IPS-20b (cell line): Measurements from ENCODE around the gene TSLP.

ENCODE experiments used
- H3K27ac ChIP-seq: one replicate; pipeline ENCODE4 v1.5.1; 2013; ENCODE audit warnings: low read length
- H3K27me3 ChIP-seq: 2 replicates; pipeline ENCODE4 v1.6.1; 2013; ENCODE audit warnings: mild to moderate bottlenecking, low read length, inconsistent platforms; ENCODE audit not compliant: insufficient read depth
- H3K36me3 ChIP-seq: 2 replicates; pipeline ENCODE4 v1.6.1; 2013; ENCODE audit warnings: low read depth, mild to moderate bottlenecking, inconsistent platforms, low read length, moderate library complexity; ENCODE audit not compliant: insufficient read depth
- H3K4me1 ChIP-seq: 2 replicates; pipeline ENCODE4 v1.6.1; 2013; ENCODE audit warnings: mild to moderate bottlenecking, control low read depth, inconsistent platforms, low read length, moderate library complexity; ENCODE audit not compliant: insufficient read depth
- H3K4me3 ChIP-seq: 2 replicates; pipeline ENCODE4 v1.5.1; 2013; ENCODE audit warnings: mild to moderate bottlenecking, low read length, inconsistent platforms
- H3K9ac ChIP-seq: 2 replicates; pipeline ENCODE4 v1.6.1; 2013; ENCODE audit warnings: low read depth, mild to moderate bottlenecking, inconsistent platforms, low read length, moderate library complexity
- H3K9me3 ChIP-seq: 2 replicates; pipeline ENCODE4 v1.6.1; 2013; ENCODE audit warnings: mild to moderate bottlenecking, low read depth, low read length, inconsistent platforms; ENCODE audit not compliant: insufficient read depth

TSLP gene

DNA sequence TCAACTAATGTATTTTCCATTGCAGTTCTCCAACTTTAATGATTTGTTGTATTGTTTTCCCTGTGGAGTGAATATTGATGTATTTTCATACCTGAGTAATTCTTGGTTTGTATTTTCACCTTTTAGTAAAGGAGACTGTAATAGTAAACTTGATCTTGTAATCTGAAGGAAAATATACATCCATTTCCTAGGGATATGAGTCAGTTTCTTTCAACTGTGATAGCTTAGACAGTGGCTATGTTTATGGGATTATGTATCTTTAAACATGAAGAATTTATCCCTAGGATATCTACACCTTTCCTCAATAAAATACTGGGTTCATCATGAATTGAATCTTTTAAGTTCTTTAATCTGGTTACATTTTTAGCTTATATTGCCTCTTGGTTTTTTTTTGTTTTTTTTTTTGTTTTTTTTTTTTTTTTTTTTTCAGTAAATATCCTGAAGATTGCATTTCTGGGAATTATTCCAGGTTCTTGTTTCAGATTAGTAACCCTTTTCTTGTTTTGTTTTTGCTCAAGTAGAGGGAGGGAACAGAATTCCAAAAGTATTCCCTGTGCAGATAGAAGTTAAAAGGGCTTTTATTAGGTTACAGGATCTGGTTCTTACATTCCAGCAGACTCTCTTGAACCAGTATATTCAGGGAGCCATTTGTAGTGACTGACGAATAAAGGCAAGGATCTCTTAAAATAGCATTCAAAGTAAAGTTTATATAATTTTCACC is 27.7 kb downstream of the TSLP start:
- Histone ChIP-seq H3K9me3 (no peaks in the 10 kb centered on the region), H3K4me1 (no peaks in the 10 kb centered on the region), H3K27ac (no peak overlapping the region), H3K36me3 (peaks cover 94% of the 10 kb centered on the region), H3K27me3 (no peaks in the 10 kb centered on the region), H3K4me3 (no peak overlapping the region), H3K9ac (no peak overlapping the region)

GRCh38 chr5:111106320-111106948 is 34.9 kb downstream of the TSLP start:
- no peaks in the 10 kb centered on the region for H3K9me3 ChIP-seq
- H3K27me3 ChIP-seq, result no peaks in the 10 kb centered on the region
- H3K4me1 ChIP-seq, result no peaks in the 10 kb centered on the region
- H3K4me3 ChIP-seq, result no peak overlapping the region
- peaks cover 99% of the 10 kb centered on the region for H3K36me3 ChIP-seq
- H3K9ac ChIP-seq, result no peak overlapping the region
- H3K27ac ChIP-seq, result no peak overlapping the region

- no peak overlapping the region for H3K9ac ChIP-seq
- no peaks in the 10 kb centered on the region for H3K27me3 ChIP-seq
- H3K4me1 ChIP-seq, result no peaks in the 10 kb centered on the region
- peaks cover 99% of the 10 kb centered on the region for H3K36me3 ChIP-seq
- no peak overlapping the region for H3K27ac ChIP-seq
- H3K4me3 ChIP-seq, result no peak overlapping the region
- no peaks in the 10 kb centered on the region for H3K9me3 ChIP-seq
Measured at GRCh38 chr5:111107371-111107770, 35.9 kb downstream of the TSLP start.

DNA sequence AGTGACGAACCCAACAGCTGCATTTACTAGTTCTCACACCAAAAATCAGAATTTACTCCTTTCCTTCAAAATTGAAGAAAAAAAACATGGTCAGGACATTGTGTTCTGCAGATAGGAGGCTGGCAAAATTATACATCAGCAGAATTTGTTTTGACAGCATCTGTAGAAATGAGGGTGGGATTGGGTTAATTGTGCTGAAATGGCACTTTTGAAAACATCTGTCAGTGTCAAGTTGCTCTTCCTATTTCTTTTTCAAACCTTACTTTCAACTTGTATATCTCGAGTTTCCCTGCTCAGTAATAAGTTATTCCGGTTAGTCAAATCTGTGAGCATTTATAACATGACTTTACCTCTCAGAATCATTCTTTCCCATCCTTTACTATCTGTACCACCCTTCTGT is 40.4 kb downstream of the TSLP start:
- no peaks in the 10 kb centered on the region for H3K27me3 ChIP-seq
- H3K9me3 ChIP-seq, result no peaks in the 10 kb centered on the region
- no peak overlapping the region for H3K9ac ChIP-seq
- H3K4me1 ChIP-seq, result peaks cover 8% of the 10 kb centered on the region
- H3K27ac ChIP-seq, result no peak overlapping the region
- H3K36me3 ChIP-seq, result peaks cover 73% of the 10 kb centered on the region
- H3K4me3 ChIP-seq, result no peak overlapping the region

GRCh38 chr5:111113678-111114077 is 42.2 kb downstream of the TSLP start:
- Histone ChIP-seq H3K27me3 (no peaks in the 10 kb centered on the region), H3K4me3 (no peak overlapping the region), H3K4me1 (peaks cover 20% of the 10 kb centered on the region), H3K9me3 (no peaks in the 10 kb centered on the region), H3K27ac (no peak overlapping the region), H3K36me3 (peaks cover 57% of the 10 kb centered on the region), H3K9ac (no peak overlapping the region)

GRCh38 chr5:111115229-111115628 is 43.7 kb downstream of the TSLP start:
- Histone ChIP-seq H3K9me3 (no peaks in the 10 kb centered on the region), H3K4me1 (peaks cover 27% of the 10 kb centered on the region), H3K27me3 (no peaks in the 10 kb centered on the region), H3K36me3 (peaks cover 56% of the 10 kb centered on the region), H3K4me3 (no peak overlapping the region), H3K27ac (no peak overlapping the region), H3K9ac (no peak overlapping the region)

DNA sequence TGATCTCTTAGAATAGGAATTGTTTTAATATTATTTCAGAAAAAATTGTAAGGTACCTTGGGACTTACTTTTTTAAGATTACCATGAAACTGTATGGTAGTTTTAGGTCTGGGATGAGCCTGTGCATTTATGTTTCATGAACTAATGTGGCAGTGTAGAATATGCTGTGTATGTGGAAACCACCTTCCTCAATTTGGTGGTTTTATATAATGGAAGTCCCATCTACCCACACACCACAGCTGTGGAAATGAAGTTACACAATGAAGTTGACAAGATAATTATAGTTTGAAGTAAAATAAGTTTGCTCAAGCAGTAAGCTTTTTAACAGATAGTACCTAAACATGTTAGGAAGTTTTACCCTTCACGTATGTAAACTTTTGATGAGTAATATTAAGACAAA is 45.0 kb downstream of the TSLP start:
- no peaks in the 10 kb centered on the region for H3K9me3 ChIP-seq
- peaks cover 27% of the 10 kb centered on the region for H3K4me1 ChIP-seq
- peak overlapping the region; percentile 53; the same call in 1 of the 2 replicates for H3K9ac ChIP-seq
- H3K36me3 ChIP-seq, result peaks cover 56% of the 10 kb centered on the region
- H3K27ac ChIP-seq, result peak overlapping the region; percentile 2
- peak overlapping the region; percentile 39; the same call in 1 of the 2 replicates for H3K4me3 ChIP-seq
- no peaks in the 10 kb centered on the region for H3K27me3 ChIP-seq

DNA sequence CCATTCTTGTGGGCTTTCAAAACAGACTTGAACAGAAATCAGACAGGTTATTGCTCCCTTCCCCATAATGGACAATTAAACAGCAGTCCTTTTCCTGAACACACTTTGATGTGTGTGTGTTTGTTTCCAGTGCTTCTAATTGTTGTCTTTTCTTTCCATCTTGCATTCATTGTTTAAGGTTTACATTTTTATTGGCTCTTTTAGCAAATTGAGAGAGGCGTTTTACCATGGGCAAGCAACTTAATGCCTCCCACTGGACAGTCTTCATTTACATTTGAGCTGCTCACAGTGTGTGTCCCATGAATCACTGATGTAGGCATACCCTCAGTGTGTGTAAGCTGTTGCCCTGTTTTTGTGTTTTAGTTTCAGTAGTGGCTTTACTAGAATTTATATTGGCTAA is 45.6 kb downstream of the TSLP start:
- H3K27me3 ChIP-seq, result no peaks in the 10 kb centered on the region
- H3K36me3 ChIP-seq, result peaks cover 56% of the 10 kb centered on the region
- H3K9me3 ChIP-seq, result no peaks in the 10 kb centered on the region
- H3K4me1 ChIP-seq, result peaks cover 27% of the 10 kb centered on the region
- peak overlapping the region; percentile 24 for H3K27ac ChIP-seq
- peak overlapping the region; percentile 39; the same call in 1 of the 2 replicates for H3K4me3 ChIP-seq
- H3K9ac ChIP-seq, result peak overlapping the region; percentile 53; the same call in 1 of the 2 replicates

- Histone ChIP-seq H3K9me3 (no peaks in the 10 kb centered on the region), H3K4me3 (no peak overlapping the region), H3K4me1 (peaks cover 27% of the 10 kb centered on the region), H3K9ac (no peak overlapping the region), H3K27ac (peak overlapping the region; percentile 22), H3K36me3 (peaks cover 57% of the 10 kb centered on the region), H3K27me3 (no peaks in the 10 kb centered on the region)
Measured at GRCh38 chr5:111119221-111119620, 47.7 kb downstream of the TSLP start.

GRCh38 chr5:111119856-111120255 is 48.3 kb downstream of the TSLP start:
- no peak overlapping the region for H3K4me3 ChIP-seq
- H3K4me1 ChIP-seq, result peaks cover 27% of the 10 kb centered on the region
- no peaks in the 10 kb centered on the region for H3K27me3 ChIP-seq
- H3K36me3 ChIP-seq, result peaks cover 61% of the 10 kb centered on the region
- no peak overlapping the region for H3K9ac ChIP-seq
- H3K27ac ChIP-seq, result no peak overlapping the region
- no peaks in the 10 kb centered on the region for H3K9me3 ChIP-seq

DNA sequence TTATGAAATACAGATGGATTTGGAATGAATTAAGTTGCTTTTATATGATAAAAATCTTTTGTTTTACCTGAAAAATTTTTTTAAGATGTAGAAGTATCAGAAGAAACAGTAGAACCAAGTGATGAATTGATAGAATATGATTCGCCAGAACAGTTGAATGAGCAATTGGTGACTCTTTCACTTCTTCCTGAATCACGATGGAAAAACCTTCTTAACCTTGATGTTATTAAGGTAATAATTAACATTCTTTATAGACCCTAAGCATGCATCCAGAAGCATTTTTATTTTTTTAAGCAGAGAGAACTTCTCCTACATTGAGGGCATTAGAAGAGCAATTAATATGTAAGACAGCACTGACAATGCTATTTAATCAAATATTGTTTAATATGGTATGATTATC is 49.4 kb downstream of the TSLP start:
- no peaks in the 10 kb centered on the region for H3K9me3 ChIP-seq
- no peak overlapping the region for H3K9ac ChIP-seq
- H3K27ac ChIP-seq, result no peak overlapping the region
- no peaks in the 10 kb centered on the region for H3K27me3 ChIP-seq
- no peak overlapping the region for H3K4me3 ChIP-seq
- peaks cover 72% of the 10 kb centered on the region for H3K36me3 ChIP-seq
- H3K4me1 ChIP-seq, result peaks cover 27% of the 10 kb centered on the region

- H3K9me3 ChIP-seq, result no peaks in the 10 kb centered on the region
- no peak overlapping the region for H3K9ac ChIP-seq
- no peaks in the 10 kb centered on the region for H3K27me3 ChIP-seq
- no peak overlapping the region for H3K27ac ChIP-seq
- peaks cover 19% of the 10 kb centered on the region for H3K4me1 ChIP-seq
- no peak overlapping the region for H3K4me3 ChIP-seq
- peaks cover 82% of the 10 kb centered on the region for H3K36me3 ChIP-seq
Measured at GRCh38 chr5:111121926-111122325, 50.4 kb downstream of the TSLP start.
